HG03095 (cell line): ENCODE measurements around the gene SP100.

Experiments
- ATAC-seq: cut with Tn5 transposase; IDR thresholded peaks from one replicate; pipeline ENCODE4 v1.9.1; 2021; ENCODE audit warnings: moderate library complexity; ENCODE audit not compliant: unreplicated experiment

Gene SP100

GRCh38 chr2:230537531-230537976, 121.6 kb downstream of the SP100 start:
- peak; percentile 74 for ATAC-seq

GRCh38 chr2:230540332-230540731, 124.3 kb downstream of the SP100 start:
- ATAC-seq = no peak

GRCh38 chr2:230541934-230542380, 126.0 kb downstream of the SP100 start:
- ATAC-seq = peak; percentile 68

- ATAC-seq = no peak
These were observed 126.8 kb downstream of the SP100 start for GRCh38 chr2:230542751-230543150.

- ATAC-seq = no peak
These were observed 136.2 kb downstream of the SP100 start for GRCh38 chr2:230552181-230552580.

GRCh38 chr2:230557065-230557464, 141.1 kb downstream of the SP100 start:
- no peak for ATAC-seq

- no peak for ATAC-seq
These were observed 149.1 kb downstream of the SP100 start for GRCh38 chr2:230564805-230565779.

GRCh38 chr2:230569298-230569697, 153.3 kb downstream of the SP100 start:
- no peak for ATAC-seq

GRCh38 chr2:230570987-230571386, 155.0 kb downstream of the SP100 start:
- ATAC-seq = no peak

GRCh38 chr2:230575642-230576324, 159.8 kb downstream of the SP100 start:
- ATAC-seq = no peak

- ATAC-seq = no peak
These were observed 161.1 kb downstream of the SP100 start for GRCh38 chr2:230577114-230577513.

GRCh38 chr2:230578106-230578505, 162.1 kb downstream of the SP100 start:
- ATAC-seq = no peak

- peak; percentile 46 for ATAC-seq
These were observed 166.9 kb downstream of the SP100 start for GRCh38 chr2:230582851-230583283.

- no peak for ATAC-seq
These were observed 167.6 kb downstream of the SP100 start for GRCh38 chr2:230583581-230583980.

- ATAC-seq = no peak
These were observed 170.5 kb downstream of the SP100 start for GRCh38 chr2:230586328-230586982.

- ATAC-seq = peak; percentile 4
These were observed 173.0 kb downstream of the SP100 start for GRCh38 chr2:230589025-230589424.

GRCh38 chr2:230589497-230590015, 173.6 kb downstream of the SP100 start:
- ATAC-seq = peak; percentile 79

GRCh38 chr2:230590333-230590732, 174.3 kb downstream of the SP100 start:
- no peak for ATAC-seq

GRCh38 chr2:230591850-230592249, 175.8 kb downstream of the SP100 start:
- ATAC-seq = no peak

GRCh38 chr2:230592775-230593174, 176.8 kb downstream of the SP100 start:
- ATAC-seq = no peak
